Hippocampal formation (tissue), 2 donors: ENCODE data around the gene SLC7A5.
A peak's percentile ranks its signal among the peaks of the same experiment; 100 is the strongest.
"Not testable (repeated sequence)": the region's sequence is repeated elsewhere in the genome, so short reads cannot be mapped to it uniquely, and the experiment has no call there.

ENCODE experiments used
- DNase-seq, 2 donors: peaks; one replicate each; lab custom pipeline; 2025; lab: John Stamatoyannopoulos, UW

SLC7A5 gene

DNA sequence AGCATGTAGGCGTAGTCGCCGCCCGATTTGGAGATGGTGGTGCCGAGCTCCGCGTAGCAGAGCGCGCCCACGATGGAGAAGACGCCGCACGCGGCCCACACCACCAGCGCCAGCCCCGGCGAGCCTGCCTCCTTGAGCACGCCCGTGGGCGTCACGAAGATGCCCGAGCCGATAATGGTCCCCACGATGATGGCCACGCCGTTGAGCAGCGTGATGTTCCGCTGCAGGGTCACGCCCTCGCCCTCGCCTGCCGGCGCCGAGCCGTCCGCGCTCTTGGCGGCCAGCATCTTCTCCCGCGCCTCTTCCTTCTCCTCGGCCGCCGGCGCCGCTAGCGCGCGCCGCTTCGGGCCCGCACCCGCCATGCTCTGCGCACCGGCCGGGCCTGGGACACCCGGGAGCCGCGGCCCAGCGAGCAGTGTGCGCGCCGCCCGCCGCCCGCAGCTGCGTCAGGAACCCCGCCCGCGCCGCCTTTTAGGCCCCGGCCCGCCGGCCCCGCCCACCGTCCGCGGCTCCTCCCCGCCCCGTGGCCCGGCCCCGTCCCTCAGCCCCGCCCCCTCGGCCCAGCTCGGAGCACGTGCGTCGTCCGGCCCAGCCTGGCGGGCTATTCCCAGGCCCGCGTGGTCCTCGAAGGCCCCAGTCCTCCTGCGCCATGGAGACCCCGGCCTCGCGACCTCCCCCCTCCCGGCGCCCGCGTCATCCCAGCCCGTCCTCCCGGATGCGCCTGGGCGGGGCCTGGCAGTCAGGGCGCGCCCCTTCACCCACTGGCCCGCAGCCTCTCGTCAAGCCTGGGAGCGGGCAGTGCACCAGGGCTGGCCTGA, at the start of gene SLC7A5:
TSS of gene SLC7A5 (minus strand) at position 447 of the 818 bp plus-strand sequence. CDS start at position 362, 85 bp downstream.
- DNase-seq = peak in 1 of 2 donors; percentile 68

DNA sequence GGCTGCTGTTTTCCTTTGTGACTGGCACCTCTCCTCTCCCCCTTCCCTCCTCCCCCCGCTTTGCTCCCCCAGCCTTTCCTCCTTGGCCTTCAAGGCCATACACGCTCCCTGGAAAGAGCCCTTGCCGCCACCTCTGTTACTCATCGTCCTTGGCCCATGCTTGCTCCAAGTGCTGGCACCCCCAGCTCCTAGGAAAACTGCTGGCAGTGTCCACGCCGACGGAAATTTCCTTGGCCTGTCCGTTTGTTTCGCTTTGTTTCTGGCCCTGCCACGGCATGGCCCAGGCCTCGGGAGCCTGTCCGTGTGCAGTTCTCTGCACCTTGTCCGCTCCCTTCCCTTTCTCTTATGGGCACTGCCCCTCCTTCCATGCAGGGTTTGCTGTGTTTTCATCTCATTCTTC, 49.0 kb upstream of the SLC7A5 start:
- DNase-seq = peak in 1 of 2 donors; percentile 8

DNA sequence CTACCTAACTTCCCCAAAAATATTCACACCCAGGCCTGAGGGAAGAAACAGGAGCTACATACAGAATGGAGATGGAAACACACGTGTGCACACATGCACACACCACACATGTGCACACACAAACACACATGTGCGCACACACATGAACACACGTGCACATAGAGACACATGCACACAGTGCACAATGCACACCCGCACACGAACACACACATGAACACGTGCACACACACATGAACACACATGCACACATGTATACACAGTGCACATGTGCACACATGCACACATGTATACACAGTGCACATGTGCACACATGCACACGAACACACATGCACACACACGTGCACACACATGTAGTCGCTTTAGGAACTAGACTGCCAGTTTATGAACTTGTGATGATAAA, 48.2 kb upstream of the SLC7A5 start:
- DNase-seq = no peak

DNA sequence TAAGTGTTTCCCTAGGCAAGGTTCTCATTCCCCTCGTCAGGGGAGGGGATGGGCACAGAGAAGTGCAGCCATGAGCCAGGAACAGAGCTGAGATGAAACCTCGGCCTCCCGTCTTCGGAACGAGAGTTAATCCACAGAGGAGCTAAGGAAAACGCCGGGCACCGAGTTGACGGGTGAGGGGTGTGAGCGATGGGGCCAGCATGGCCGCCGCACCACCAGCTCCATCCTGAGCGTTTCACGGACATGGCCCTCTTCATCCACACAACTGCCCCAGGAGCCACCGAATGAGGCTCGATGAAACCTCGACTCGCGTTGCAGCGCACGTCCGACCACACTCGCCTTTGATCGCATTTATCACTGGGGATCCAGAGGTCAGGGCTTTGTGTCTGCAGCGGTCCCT, 45.5 kb upstream of the SLC7A5 start:
- DNase-seq = no peak

DNA sequence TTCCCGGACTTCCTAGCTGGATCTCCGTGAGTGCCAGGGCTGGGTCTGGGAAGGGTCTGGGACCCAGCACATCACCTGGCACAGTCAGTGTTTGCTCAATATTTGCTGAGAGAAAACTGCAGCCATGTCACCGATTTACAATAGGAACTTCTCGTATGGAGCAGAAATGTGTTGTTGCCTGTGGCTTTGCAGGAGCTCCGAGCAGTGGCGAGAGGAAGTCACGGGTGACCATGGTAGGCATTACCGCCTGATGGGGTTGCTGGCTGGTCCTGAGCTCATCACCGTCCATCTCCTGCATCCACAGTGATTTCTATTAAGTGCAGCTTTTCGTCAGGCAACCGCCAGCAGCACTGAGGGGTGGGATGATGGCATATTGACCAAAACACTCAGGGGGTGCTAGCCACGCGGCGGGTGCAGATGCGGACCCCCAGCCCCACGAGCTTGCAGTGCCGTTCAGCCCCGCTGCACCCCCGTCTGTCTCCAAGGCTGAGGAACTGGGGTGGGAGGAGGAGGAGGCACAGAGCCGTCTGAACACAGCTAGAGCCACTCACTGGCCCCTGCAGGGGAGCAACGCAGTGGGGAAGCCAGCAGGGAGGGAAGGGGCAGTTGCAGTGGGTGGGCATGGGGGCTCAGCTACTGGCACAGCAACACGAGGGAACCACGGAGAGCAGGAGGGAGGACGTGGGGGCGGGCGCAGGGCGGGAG, 44.9 kb upstream of the SLC7A5 start:
- not testable (repeated sequence) for DNase-seq

DNA sequence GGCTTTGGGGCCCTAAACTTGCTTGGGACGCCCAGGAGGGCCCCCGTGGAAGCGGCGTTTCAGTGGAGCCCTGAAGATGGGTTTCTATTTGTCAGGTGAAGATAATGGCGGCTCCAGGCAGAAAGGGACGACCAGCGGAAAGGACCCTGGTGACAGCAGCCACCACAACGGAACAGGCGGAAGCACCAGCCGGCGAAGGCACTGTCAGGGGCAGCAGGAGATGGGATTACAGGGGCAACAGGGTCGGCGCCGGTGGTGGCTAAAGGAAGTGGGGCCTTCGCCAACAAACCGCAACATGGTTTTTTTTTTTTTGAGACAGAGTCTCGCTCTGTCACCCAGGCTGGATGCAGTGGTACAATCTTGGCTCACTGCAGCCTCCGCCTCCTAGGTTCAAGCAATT, 43.4 kb upstream of the SLC7A5 start:
- DNase-seq = not testable (repeated sequence)

DNA sequence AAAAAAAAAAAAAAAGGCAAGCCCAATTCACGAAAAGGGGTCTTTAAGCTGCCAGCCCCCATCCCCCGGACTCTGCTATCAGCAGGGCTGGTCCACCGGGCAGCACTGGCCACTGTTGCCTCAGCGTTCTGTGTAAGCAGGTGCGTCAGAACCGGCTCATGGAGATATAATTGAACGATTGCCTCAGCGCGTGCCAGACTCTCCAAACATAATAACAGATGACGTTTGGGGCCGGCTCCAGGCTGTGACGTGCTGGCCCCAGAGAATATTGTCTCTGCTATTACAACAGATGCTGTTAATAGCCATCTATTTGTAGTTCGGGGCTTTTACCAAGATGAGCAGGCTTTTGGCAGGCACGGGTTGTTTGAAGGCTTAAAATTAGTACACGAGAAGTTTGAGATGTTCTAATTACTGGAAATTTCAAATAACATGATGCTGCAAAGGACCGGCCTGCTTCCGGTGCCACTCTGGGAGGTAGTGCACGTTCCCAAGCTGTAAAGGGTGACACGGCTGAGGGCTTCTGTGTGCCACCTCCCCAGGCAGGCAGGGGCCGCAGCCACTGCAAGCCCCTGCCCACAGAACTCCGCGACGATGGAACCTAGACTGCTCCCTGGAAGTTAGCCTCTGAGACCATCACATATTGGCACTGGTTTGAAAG, 41.9 kb upstream of the SLC7A5 start:
- DNase-seq = not testable (repeated sequence)

DNA sequence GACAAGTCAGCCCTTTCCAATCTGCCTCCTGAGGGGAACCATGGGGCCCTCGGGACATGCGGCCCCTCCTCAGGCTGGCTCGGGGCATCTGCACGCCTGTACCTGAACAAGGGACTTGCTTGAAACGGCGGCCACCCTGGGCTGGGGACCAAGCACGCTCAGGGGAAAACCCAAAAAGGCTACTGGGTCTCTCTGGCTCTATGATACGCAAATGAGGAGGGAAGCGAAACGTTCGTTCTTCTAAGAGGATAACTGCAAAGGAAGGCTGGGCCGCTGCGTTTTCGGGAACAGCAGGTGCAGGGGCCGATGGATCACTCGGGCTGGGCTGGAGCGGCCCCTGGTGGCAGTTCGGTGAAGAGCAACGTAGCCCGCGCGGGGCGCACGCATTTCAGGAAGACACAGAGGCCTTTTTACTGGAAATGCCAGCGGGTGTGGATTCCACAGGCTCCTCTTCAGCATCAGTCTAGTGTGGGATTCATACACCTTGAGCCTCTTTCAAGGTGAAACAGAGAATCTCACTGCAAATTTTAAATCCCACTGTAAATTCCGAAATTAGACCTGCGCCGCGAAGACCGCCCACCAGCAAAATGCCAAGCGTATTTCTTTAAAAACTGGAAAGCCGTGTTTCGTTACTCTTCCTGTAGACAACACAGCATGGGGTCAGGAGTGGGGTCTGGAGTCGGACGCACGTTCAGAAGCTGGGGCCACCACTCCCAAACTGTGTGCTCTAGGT, 40.1 kb upstream of the SLC7A5 start:
- DNase-seq = peak; percentile 6 to 49

DNA sequence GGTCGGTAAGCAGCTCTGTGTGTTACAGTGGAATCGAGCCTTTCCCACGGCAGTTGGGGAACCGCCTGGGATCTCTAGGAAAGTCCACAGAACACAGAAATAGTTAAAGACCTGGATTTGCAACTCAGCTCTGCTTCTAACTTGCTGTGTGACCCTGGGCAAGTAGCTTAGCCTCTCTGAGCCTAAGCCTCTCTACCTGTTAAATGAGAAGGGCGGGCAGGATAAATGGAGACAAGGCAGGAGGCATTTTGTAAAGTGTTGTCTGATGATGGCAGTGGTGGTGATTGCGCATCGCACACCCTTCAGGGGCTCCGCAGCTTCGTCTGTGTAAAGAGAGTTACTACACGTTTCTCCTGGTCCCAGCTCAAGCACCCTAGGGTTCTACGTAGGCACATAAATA, 38.8 kb upstream of the SLC7A5 start:
- DNase-seq = not testable (repeated sequence)

DNA sequence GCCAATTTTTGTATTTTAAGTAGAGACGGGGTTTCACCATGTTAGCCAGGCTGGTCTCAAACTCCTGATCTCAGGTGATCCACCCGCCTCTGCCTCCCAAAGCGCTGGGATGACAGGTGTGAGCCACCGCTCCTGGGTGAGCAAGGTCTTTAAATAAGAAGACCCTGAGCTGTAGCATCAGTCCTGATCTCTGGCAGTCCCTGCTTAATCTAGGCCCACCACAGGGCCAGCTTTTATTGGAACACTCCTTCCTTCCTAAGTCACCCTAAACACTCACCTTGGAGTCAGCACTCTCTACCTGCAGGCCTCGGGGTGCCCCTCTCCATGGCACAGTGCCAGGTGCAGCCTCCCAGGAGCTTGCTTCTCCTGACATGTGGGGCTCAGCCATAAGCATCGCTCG, 36.2 kb upstream of the SLC7A5 start:
- not testable (repeated sequence) for DNase-seq

DNA sequence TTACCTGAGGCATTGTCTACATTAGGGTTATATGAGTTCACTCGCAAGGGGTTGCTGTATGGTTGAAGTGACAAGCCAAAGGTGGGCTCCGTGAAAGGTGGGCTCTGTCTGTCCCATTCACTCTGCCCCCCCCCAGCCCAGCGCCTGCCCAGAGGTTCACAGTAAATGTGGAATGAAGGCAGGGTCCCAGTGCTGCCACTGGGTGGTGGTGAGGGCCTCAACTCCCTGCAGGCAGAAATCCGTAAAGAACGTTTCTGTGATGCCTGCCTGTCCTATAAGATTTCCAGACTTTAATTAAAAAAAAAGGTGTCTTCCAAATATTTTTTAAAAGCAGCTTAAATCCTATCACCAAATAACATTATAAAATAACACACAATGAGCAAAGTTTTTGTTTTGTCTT, 35.7 kb upstream of the SLC7A5 start:
- DNase-seq = not testable (repeated sequence)

DNA sequence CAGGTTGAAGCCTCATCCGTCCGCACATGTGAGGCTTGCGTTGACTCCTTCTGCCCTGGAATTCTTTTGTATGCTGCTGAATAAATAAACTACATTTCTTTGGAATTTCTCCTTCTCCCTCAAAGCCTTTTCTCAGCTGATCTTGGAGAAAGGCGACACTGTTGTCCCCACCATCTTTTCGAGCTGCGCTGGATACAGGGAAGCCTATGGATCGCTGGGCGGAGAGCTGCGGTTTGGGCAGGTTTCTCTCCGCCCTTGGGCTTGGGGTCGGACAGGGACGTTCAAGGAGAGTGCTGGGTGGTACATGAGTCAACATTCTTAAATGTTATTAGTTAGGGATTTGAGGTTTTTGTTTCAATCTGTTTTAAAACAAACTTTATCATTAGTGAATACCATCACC, 31.2 kb upstream of the SLC7A5 start:
- DNase-seq = not testable (repeated sequence)

DNA sequence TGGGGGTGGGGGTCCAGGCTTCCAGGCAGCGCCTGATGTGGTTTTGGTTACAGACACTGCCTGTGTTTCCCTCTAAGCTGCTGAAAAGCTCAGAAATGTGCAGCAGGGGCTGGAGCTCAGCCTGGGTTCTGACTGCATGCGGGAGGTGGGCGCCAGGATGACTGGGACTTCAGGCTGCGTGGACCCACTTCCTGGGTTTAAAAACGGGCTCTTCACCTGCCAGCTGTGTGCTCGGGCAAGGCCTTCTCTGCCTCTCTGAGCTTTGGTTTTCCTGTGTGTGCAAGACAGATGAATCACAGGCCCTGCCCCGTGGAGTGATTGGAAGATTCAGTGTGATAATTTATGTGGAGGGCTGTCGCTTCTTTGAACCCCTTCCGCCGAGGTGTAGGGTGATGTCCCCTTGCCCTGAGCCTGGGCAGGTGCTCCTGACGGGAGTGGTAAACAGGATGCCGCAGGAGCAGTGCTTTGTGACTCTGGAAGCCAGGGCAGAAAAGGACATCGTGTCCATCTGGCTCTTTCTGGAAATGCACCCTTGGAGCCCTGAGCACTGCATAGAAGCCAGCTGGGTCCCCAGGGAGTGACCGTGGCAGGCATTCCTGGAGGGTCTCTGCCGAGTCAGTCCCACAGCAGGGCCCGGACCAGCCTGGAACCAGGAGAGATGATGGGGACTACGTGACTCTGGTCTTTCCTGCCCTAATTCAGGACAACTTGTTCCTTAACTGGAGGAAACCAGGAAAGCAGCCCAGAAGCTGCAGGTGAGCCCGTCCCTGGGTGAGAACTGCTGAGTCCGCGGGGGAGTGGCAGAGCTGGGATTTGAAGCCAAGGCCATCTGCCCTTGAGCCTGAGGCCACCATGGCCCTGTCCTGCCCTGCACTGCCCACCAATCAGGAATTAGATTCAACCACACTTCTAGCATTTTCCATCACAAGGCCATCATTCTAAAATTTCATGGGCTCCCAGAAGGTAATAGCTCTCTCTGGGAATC, 28.5 kb upstream of the SLC7A5 start:
- DNase-seq = no peak

DNA sequence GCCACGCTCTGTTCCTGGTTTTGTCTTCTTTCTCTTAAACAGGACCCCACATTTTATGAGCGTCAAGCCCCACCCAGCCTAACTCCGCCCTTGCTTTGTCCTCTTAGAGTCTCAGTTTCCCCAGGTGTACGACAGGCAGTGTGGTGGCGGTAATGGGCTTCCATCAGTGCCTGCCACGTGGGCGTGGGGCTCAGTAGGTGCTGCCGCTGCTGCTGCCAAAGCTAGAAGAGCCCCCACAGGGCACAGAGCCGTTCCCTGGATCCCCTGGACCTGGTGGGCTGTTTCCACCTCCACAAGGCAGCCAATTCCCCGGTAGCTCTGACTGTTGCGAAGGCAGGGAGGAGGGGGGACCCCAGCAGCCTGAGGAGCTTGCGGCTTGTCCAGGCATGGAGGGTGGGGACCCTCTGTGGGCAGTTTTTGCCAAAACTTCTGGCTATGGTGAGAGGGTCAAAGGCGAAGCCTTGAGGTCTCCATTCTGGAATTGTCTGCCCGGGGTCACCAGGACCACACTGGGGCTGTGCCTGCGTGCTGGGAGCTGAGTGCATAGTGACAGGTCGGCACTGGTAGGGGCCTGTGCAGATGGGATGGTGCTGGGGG, 27.7 kb upstream of the SLC7A5 start:
- not testable (repeated sequence) for DNase-seq

DNA sequence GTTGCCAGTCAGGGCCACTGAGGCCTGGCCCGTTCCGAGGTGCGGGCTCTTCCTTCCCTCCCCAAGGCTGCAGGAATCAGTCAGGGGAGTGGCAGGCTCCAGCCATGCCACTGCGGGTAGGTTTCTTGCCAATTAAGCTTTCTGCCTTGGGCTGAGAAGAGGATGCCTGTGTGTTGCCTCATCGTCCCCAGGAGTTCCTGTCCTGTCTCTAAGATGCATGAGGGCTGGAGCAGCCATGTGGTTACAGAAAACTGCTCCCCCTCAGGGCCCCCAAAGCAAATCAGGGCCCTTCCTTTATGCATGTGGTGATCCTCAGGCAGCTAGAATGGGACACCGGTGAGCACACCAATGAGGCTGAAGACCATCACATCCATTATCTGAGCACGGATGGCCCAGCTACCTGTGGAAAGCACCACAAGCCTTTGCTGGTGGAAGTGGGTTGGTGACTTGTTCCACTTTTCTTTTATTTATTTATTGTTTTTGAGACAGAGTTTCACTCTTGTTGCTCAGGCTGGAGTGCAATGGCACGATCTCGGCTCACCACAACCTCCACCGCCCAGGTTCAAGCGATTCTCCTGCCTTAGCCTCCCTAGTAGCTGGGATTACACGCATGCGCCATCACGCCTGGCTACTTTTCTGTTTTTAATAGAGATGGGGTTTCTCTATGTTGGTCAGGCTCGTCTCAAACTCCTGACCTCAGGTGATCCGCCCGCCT, 27.0 kb upstream of the SLC7A5 start:
- not testable (repeated sequence) for DNase-seq

DNA sequence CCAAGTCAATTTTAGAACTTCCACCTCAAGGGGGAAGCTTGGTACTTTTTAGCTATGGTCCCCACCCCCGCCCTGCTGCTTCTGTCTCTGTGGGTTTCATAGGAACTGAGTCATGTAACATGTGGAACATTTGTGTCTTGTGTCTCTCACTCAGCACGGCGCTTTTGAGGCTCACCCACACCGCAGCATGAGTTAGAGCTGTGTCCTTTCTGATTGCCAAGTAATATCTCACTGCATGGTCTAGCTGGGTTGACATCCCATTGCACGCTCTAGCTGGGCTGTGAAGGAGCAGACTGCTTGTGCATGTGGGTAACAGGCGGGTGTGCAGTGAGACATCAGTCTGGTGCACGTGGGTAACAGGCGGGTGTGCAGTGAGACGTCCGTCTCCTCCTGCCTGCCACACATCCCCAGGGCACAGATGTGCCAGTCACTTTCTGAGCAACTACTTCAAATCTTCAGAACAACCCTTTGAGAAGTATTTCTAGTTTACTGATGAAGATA, 26.4 kb upstream of the SLC7A5 start:
- peak in 1 of 2 donors; percentile 37 for DNase-seq

DNA sequence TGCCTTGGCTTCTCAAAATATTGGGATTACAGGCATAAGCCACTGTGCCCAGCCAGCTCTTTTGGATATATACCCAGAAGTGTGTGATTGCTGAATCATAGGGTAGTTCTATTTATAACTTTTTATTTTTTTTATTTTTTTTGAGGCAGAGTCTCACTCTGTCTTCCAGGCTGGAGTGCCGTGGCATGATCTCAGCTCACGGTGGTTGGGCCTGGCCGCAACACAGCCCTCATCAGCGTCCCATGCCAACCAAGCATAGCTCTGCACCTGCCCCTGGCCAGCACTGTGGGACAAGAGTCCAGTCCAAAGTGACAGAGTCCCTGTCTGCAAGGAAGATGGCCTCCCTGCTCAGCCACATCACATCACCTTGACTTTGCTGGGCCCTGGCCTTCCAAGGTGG, 24.7 kb upstream of the SLC7A5 start:
- not testable (repeated sequence) for DNase-seq

DNA sequence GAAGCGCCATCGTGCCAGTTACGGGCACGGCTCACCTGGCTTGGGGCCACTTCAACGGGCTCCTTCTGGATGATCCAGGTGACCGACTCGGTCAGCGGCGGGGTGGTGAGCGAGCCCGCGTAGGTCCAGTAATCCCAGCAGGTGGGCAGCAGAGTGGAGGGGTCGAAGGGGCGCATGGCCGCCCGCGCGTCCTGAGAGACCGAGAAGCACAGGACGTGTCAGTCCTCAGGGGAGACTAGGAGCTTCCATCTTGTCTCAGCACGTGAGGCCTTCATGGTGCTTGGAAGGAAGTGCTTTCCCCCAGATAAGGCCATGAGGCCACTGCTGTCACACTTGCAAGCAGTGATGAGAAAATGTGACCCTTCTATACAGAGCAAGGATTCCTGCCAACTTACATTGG, 22.5 kb upstream of the SLC7A5 start:
- no peak for DNase-seq

DNA sequence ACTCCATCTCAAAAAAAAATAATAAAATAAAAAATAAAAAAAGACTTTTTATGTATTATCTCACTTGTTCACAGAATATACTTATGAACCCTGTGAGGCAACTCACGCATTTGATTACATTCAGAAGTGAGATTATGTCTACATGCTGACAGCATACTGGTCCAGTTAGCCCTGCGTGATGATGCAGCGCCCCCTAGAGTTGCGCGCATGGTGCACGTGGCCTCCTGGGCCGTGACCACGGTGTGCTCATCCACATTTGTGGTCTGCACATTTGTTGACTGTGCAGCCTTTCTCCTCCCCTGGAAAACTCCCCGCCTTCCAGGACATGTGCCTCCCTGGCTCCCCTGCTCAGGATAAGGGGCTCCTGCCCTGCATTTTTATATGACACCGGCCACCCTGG, 20.5 kb upstream of the SLC7A5 start:
- DNase-seq = not testable (repeated sequence)
